ENCODE measurements around the gene KLF1. TPM values are rescaled to one million over a fixed set of nuclear protein-coding genes. Genes with fewer than 3 reads are reported as not detected.

KLF1 gene
- total RNA-seq, 1 donor from 2014 or later = not detected

GRCh38 chr19:12873891-12874745 lies 12.9 kb downstream of the KLF1 start:
- H3K4me1 Mint-ChIP-seq (ENCODE audit: low read depth, unreplicated experiment) = no peaks in the 10 kb centered on the region
- no peak overlapping the region for H3K27ac Mint-ChIP-seq (ENCODE audit: unreplicated experiment)
- TF ChIP-seq, protein P1, sequence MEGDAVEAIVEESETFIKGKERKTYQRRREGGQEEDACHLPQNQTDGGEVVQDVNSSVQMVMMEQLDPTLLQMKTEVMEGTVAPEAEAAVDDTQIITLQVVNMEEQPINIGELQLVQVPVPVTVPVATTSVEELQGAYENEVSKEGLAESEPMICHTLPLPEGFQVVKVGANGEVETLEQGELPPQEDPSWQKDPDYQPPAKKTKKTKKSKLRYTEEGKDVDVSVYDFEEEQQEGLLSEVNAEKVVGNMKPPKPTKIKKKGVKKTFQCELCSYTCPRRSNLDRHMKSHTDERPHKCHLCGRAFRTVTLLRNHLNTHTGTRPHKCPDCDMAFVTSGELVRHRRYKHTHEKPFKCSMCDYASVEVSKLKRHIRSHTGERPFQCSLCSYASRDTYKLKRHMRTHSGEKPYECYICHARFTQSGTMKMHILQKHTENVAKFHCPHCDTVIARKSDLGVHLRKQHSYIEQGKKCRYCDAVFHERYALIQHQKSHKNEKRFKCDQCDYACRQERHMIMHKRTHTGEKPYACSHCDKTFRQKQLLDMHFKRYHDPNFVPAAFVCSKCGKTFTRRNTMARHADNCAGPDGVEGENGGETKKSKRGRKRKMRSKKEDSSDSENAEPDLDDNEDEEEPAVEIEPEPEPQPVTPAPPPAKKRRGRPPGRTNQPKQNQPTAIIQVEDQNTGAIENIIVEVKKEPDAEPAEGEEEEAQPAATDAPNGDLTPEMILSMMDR (IDR thresholded peaks at IDR 0.05; ENCODE audit: partially characterized antibody, unreplicated experiment) = no peak
- no peak overlapping the region for H3K4me3 Mint-ChIP-seq (ENCODE audit: unreplicated experiment)
- peaks cover 8% of the 10 kb centered on the region for H3K9me3 Mint-ChIP-seq (ENCODE audit: unreplicated experiment)
- DNase-seq = no peak
- H3K36me3 Mint-ChIP-seq (ENCODE audit: unreplicated experiment) = peaks cover 14% of the 10 kb centered on the region
- peaks cover 12% of the 10 kb centered on the region for H3K27me3 Mint-ChIP-seq (ENCODE audit: unreplicated experiment)

DNA sequence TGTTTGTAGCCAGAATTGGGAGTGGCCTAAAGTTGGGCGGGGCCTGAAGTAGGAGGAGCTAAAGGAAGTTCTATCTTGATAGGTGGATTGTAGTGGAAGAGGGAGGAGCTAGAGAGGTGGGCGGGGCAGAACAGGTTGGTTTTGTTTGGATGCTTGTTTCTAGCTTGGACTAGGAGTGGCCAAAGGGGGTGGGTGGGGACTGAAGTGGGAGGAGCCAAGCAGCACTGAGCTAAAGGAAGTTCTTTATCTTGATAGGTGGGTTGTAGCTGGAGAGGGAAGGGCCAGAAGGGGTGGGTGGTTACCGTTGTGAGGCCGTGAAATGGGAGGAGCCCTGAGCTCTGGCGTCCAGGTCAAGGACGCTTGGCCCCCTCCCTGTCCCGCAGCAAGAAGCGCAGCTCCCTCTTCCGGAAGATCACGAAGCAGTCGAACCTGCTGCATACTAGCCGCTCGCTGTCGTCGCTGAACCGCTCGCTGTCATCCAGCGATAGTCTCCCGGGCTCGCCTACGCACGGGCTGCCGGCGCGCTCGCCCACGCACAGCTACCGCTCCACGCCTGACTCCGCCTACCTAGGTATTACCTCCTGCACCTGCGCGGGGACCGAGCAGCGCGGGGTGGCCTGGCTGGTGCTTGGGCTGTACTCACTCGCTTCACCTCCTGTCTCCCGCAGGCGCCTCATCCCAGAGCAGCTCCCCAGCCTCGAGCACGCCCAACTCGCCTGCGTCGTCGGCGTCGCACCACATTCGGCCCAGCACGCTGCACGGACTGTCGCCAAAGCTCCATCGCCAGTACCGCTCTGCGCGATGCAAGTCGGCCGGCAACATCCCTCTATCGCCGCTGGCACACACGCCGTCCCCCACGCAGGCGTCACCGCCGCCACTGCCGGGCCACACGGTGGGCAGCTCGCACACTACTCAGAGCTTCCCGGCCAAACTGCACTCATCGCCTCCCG lies 13.8 kb downstream of the KLF1 start:
- Mint-ChIP-seq H3K27me3 (ENCODE audit: unreplicated experiment) (peaks cover 12% of the 10 kb centered on the region), H3K36me3 (ENCODE audit: unreplicated experiment) (peaks cover 14% of the 10 kb centered on the region), H3K4me3 (ENCODE audit: unreplicated experiment) (no peak overlapping the region), H3K9me3 (ENCODE audit: unreplicated experiment) (peaks cover 8% of the 10 kb centered on the region), H3K27ac (ENCODE audit: unreplicated experiment) (no peak overlapping the region), H3K4me1 (ENCODE audit: low read depth, unreplicated experiment) (peaks cover 2% of the 10 kb centered on the region)
- TF ChIP-seq, protein P1 (IDR thresholded peaks at IDR 0.05; ENCODE audit: partially characterized antibody, unreplicated experiment) = no peak
- peak; percentile 59 for DNase-seq

- Mint-ChIP-seq H3K9me3 (ENCODE audit: unreplicated experiment) (peaks cover 8% of the 10 kb centered on the region), H3K4me1 (ENCODE audit: low read depth, unreplicated experiment) (peaks cover 2% of the 10 kb centered on the region), H3K36me3 (ENCODE audit: unreplicated experiment) (peaks cover 14% of the 10 kb centered on the region), H3K27ac (ENCODE audit: unreplicated experiment) (peak overlapping the region; percentile 2), H3K27me3 (ENCODE audit: unreplicated experiment) (peaks cover 12% of the 10 kb centered on the region), H3K4me3 (ENCODE audit: unreplicated experiment) (peak overlapping the region; percentile 10)
- DNase-seq = no peak
- TF ChIP-seq, protein P1 (IDR thresholded peaks at IDR 0.05; ENCODE audit: partially characterized antibody, unreplicated experiment) = no peak
Observed at GRCh38 chr19:12872255-12872654, 14.7 kb downstream of the KLF1 start.

- TF ChIP-seq, protein P1 (IDR thresholded peaks at IDR 0.05; ENCODE audit: partially characterized antibody, unreplicated experiment) = no peak
- Mint-ChIP-seq H3K36me3 (ENCODE audit: unreplicated experiment) (peaks cover 14% of the 10 kb centered on the region), H3K27me3 (ENCODE audit: unreplicated experiment) (peaks cover 12% of the 10 kb centered on the region), H3K9me3 (ENCODE audit: unreplicated experiment) (peaks cover 12% of the 10 kb centered on the region), H3K4me1 (ENCODE audit: low read depth, unreplicated experiment) (peaks cover 5% of the 10 kb centered on the region), H3K27ac (ENCODE audit: unreplicated experiment) (peak overlapping the region; percentile 2), H3K4me3 (ENCODE audit: unreplicated experiment) (no peak overlapping the region)
- DNase-seq = no peak
Observed at GRCh38 chr19:12871681-12872080, 15.3 kb downstream of the KLF1 start.

Data from glutamatergic neuron (in vitro differentiated cells).